Activated naive CD8-positive, alpha-beta T cell treated with anti-CD3 and anti-CD28 coated beads, Interleukin-2, amount 50 U/mL, for 16 hours (primary cell): ENCODE measurements around the gene GPHA2.
"Not testable (repeated sequence)": the region's sequence is repeated elsewhere in the genome, so short reads cannot be mapped to it uniquely, and the experiment has no call there.

Experiments used
- DNase-seq: peaks from one replicate; pipeline ENCODE4 v3.0.0-alpha.2; 2020; ENCODE audit warnings: low read depth, low spot score

The GPHA2 gene, protein sequence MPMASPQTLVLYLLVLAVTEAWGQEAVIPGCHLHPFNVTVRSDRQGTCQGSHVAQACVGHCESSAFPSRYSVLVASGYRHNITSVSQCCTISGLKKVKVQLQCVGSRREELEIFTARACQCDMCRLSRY

DNA sequence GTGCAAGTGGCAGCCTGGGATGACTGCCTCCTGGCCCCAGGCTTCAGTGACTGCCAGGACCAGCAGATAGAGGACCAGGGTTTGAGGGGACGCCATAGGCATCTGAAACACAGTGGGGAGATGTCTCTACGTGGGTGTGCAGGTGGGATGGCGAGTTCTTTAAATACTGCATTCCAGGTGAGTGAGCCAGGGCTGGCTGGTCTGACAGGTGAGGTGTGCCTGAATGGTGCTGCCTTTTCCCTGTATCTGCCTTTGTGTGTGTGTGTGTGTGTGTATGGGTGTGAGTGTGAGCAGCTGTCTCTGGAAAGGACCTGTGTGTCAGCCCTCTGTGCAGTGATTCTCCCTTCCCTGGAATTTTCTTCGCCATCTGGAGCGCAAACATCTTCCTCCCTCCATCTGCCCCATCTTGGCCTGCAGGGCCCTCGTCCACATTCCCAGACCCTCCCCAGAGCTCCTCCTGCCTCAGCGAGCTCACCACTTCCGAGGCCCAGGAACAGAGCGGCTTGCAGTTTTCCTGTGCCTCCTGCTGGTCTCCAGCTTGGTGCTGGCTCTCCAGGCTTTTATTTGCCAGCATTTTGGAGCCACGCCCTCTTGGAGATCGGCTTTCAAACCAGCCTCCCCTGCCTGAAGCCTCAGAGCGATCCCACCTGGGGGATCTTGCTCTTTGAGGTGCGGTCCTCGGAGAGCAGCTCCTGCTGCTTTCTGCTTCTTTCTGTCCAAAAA is at the start of gene GPHA2:
Gene GPHA2, minus strand, starts transcription at position 535 of the 723 bp plus-strand sequence. Its CDS starts 433 bp downstream, at position 102.
- DNase-seq: no peak

DNA sequence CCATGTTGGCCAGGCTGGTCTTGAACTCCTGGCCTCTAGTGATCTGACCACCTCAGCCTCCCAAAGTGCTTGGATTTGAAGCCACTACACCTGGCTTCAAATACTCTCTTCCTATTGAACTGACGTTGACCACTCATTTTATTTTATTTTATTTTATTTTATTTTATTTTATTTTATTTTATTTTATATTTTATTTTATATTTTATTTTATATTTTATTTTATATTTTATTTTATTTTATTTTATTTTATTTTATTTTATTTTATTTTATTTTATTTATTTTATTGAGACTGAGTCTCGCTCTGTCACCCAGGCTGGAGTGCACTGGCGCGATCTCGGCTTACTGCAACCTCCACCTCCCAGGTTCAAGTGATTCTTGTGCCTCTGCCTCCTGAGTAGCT is 47.6 kb upstream of the GPHA2 start:
- DNase-seq: not testable (repeated sequence)

DNA sequence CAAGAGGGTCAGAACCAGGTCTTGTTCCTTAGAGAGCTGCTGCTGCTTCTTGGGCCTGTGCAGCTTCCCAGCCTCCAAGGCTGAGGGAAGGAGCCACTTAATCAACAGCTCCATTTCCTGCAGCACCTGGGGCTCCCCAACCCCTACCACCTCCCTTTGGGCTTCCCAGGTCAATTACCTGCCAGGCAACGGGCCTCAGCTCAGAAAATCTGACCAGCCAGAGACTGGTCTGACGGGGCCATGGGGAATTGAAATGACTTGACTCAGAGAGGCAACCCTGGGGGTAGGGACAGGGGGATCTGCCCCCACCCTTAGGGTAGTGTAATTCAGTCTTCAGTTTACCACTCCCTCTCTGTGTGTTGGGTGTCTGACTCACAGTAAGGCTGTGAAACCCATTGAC is 41.0 kb upstream of the GPHA2 start:
- no peak for DNase-seq

DNA sequence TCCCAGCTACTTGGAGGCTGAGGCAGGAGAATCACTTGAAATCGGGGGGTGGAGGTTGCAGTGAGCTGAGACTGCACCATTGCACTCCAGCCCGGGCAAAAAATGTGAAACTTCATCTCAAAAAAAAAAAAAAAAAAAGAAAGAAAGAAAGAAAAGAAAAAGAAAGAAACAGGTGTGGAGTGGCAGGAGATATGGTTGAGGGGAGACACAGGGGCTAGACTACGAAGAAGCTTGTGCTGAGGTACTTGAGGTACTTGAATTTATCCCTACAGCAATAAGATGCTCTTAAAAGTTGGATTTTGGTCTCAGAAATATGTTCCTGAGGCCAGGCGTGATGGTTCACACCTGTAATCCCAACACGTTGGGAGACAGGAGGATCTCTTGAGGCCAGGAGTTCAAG is 38.4 kb upstream of the GPHA2 start:
- no peak for DNase-seq

DNA sequence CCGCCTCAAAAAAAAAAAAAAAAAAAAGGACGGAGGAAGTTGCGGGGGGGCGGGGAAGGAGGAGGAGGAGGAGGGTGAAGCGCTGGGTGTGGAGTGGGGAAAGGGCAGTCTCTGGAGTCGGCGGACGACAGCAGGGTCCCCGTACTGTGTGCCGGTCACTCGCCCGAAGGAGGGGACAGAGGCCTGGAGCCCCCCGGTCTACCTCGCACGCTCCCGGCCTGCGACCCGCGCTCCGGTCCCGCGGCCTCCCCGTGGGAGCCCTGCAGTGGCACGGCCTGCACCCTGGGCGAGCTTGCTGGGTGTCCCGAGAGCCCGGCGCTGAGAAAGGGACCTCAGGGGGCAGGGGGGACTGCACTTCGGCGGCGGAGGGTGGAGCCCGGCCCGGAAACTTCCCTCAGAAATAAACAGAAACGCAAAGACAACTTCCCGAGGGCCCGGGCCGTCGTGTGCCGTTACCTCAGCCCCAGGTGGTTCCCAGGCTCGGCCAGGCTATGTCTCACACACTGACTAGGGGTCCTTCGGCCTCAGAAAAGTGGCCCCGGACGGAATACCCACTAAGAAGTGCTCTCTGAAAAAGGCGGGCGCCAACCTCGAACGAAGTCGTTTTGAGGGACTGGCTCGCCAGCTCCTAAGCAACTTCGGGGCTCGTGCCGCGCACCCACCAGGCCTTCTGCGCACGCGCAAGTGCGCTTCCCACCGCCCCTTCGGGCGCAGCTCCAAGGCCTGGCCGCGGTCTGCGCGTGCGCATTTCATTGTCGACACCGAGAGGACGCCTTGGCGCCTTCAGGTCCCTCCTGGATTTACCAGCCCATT is 35.9 kb upstream of the GPHA2 start, which contains the start of gene MAJIN:
Gene MAJIN, minus strand, starts transcription at position 688 of the 813 bp plus-strand sequence. CDS start 12,703 bp downstream, outside the sequence.
- DNase-seq: peak; percentile 72

DNA sequence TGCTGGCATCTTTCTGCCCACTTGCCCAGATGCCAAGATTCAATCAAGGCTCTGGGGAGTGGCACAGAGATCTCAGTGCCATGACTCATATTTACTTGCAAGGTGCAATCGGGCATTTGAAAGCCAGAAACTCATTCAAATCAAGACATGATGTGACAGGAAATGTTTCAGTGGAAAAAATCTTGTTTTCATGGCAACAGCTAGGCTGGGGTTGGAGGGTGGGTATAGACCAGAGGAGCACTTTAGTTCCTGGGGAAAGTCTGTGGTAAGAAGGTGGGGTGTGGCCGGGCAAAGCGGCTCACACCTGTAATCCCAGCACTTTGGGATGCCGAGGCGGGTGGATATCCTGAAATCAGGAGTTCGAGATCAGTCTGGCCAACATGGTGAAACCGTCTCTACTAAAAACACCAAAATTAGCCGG is 35.0 kb upstream of the GPHA2 start:
- no peak for DNase-seq

DNA sequence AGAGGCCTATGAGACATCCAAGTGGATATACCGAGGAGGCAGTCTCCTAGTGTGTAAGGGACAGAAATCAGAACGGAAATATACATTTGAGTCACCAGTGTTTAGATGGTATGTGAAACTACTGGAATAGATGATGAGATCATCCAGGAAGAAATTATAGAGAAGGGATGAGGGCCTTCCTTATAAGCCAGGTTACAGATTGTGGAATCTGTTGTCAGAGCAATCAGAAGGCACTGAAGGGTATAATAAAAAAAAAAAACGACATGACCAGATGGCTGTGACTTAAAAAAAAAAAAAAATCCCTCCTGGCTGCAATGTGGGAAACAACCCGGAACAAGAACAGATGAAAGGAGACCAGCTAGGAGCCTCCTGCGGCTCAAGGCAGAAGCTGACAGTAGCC is 33.5 kb upstream of the GPHA2 start:
- no peak for DNase-seq

DNA sequence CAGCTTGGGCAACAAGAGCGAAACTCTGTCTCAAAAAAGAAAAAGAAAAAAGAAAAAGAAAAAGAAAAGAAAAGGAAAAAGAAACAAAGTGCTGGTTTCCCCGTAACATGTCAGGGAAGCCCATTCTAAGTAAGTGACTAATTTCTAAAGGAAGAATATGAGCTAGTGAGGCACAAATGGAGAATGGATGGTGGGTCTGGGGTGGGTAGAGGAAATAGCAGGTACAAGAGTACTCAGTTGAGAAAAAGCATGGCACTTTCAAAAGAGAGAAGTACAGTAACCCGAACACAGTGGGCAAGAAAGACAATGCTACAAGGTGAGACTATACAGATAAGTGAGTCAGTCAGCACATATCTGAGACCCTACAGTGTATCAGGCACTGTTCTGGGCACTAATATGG is 31.7 kb upstream of the GPHA2 start:
- DNase-seq: no peak

DNA sequence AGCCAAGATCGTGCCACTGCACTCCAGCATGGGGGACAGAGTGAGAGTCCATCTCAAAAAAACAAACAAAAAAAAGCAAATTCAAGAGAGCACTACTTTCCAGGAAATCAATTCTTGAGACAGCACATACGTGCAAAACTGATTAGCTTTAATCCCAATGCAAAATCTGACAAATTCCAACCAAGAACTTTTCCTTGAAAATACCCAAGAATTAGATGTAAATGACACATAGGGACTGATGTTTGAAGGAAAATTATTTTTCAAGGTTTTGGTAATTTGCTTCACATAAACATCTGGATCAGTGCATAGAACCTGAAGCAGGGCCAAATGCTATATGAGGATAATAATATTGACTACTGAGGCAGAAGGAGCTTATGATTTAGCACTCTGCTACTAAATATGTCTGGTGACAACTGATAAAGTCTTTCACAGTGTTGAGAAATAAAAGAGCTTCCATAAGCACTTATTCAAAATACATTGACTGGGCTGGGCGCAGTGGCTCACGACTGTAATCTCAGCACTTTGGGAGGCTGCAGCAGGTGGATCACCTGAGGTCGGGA is 27.5 kb upstream of the GPHA2 start:
- no peak for DNase-seq

DNA sequence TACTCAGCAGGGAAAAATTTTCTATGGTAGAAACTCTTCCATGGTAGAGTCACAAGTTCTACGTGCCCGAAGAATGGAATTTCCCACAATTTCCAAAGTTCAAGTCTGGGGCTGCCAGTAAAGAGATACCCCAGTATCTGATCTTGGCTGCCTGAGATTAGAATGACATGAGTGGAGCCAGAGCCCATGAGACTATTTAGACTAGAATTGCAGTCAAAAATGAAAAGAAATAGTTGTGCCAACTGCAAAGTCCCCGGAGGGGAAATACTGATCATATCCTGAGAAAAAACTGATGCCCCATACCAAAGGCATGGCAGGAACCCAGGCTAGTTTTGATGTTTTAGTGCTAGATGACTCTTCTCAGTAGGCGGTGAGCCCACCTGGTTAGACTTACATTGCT is 25.0 kb upstream of the GPHA2 start:
- DNase-seq: no peak

DNA sequence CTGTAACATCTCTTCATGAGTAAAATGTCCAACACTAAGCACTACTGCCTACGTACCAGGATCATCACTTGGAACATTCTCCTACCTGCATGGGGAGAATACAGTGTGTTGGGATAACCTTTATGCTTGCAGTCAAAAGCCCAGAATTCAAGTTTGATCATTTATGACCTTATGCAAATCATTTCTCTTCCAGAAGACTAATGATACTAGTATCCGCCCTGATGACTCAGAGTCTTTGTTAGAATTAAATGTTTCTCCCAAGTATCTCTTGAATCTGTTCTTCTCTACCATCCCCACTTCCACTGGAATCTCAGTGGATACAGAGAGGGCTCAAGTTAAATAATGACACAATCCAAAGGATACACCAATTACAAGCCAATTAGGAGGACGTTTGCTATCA is 23.8 kb upstream of the GPHA2 start:
- no peak for DNase-seq

DNA sequence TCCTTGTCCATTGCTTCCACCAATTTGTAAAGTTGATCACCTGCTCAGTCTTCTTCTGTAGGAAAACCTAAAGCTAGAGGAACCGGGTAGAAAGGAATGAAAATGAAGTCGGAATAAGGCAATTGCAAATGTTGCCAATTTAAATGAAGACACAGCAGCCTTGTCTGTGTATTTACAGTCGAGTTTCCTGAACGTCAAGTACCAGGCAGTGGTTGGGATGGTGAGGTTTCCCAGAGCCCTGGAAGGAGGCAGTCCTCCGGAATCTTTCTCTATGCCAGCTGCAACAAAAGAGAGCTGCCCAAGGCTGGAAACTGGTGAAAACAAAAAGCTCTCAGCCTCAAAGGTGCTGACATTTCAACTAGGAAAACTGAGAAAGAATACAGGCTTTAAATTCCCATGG is 18.5 kb upstream of the GPHA2 start:
- DNase-seq: no peak

DNA sequence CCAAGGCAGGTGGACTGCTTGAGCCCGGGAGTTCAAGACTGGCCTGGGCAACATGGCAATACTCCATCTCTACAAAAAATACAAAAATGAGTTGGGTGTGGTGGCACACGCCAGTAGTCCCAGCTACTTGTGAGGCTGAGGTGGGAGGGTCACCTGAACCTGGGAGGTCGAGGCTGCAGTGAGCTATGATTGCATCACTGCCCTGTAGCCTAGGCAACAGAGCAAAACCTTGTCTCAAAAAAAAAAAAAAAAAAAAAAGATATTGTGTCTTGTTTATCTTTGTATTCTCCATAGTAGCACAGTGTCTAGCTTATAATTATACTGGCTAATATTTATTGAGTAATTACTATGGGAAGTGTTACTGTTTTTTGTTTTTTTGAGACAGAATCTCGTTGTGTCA is 15.8 kb upstream of the GPHA2 start:
- DNase-seq: no peak

DNA sequence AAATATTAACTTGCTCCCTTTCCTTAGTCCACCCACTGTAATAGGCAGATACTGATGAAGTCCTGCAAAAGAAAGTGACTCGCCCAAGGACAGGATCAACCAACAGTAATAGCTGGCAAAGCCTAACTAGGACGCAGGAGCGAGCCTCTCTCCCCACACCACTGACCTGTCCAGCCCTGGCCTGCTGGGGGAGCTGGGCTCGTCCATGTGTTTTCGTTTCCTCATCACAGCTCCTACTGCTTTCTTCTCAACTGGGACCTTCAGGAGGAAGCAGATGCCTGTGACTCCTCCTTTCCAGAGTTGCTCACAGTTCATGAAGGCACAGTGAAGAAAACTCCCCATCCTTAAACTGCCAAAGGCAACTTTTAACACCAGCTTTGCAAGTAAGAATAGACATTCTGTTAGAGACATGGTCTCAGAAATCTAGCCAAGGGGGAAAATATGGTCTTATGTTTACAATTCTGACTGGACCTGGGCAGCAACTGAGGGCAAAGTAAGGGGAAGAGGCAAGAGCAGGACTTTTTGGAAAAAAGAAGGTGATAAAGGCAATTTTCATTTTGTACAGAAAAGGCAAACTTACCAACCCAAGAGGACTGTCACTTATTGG is 11.6 kb upstream of the GPHA2 start:
- DNase-seq: no peak

DNA sequence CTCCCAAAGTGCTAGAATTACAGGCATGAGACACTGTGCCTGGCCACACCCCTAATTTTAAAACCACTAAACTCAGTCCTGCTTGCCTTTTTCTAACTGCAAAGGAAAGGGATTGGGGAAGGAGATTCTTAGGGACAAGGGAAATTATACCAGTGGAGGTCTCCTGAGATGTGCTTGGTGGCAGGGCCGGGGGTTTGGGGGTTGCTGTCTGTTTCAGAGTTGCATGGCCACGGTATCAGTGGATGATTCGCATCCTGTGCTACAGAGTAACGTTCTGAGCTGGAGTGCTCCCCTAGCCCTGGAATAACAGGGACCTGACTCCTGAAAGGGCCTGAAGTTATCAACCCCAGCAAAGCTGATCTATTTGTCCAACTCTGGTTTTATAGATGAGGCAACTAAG is 846 bp upstream of the GPHA2 start:
- no peak for DNase-seq

DNA sequence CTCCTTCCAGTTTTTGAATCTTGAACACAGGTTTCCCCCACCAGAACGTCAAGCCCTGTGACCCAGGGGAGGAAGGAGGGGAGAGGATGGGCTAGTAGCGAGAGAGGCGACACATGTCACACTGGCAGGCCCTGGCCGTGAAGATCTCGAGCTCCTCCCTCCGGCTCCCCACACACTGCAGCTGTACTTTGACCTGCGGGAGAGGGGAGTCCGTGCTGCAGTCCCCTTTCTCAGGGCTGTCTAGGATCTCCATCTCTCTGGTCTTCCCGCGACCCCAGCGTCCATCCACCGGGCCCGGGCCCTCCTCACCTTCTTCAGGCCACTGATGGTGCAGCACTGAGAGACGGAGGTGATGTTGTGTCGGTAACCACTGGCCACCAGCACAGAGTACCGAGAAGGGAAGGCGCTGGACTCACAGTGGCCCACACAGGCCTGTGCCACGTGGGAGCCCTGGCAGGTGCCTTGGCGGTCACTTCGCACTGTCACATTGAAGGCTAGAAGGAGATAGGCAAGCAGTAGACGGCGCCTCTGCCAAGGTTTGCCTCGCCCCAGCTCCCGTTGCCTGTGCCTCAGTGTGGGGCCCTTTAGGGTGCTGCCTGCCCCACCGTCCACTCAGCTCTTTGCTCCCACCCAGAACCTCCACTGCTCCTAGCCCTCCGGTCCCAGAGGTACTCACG is 873 bp downstream of the GPHA2 start:
- DNase-seq: no peak

DNA sequence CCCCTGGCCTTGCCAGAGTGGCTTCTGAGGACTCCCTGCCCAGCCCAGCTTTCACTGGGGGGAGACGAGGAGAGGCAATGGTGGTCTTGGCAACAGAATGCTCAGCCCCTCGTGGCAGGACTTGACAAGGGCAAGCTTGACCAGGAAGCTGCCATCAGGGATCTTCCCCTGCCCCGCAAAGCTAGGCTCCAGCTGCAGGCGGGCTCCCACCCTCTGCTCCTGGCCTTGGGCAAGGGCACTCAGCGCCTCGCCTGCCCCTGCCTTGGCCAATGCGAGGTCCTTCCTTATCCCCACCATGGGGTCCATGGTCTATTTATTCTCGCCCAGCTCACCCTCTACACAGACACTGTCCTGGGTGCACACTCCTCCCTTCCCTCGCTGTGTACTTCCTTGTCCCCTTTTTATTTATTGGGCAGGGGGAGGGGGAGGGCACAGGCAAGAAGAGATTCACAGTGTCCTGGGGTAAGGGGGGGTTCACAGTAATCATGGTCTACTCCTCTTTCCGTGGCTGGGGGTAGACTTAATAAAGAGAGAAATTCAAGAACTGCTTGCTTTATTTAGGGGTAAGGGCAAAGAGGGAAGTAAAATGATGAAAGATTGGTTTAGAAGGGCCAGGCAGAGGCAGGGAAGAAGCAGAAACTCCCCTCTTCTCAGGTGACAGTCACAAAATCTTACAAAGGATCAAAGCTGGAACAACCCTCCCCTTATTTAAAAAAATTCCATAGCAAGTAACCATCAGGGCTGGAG is 1.6 kb downstream of the GPHA2 start:
- no peak for DNase-seq

DNA sequence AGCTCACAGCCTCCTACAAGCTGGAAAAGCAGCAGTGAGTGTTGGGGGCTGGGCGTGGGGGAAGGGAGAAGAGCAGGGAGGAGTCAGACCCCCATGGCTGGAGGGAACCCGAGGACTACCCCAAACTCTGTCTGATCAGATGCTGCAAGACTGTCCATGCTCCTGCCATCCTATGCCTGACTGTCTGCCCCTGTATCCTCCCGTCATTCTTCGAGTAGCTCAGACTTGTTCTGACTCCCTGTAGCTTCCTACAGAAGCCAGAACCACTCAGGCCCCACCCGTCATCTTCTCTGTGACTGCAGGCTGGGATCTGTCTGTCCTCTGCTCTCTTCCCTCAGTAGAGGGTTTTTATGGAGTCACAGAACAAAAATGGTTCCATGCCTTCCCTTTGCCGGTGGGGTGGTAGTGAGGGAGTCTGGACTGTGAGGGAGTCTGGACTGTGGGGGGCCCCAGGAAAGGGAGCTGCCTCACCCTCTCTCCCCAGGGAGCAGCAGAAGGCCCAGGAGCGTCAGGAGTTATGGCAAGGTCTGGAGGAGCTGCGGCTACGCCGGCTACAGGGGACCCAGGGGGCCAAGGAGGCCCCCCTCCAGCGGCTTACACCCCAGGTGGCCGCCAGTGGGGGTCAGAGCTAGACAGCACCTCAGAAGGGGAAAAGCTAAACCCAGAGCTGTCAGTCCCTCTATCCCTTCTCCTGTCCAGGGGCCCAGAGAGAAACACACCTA is 2.3 kb downstream of the GPHA2 start:
- no peak for DNase-seq

DNA sequence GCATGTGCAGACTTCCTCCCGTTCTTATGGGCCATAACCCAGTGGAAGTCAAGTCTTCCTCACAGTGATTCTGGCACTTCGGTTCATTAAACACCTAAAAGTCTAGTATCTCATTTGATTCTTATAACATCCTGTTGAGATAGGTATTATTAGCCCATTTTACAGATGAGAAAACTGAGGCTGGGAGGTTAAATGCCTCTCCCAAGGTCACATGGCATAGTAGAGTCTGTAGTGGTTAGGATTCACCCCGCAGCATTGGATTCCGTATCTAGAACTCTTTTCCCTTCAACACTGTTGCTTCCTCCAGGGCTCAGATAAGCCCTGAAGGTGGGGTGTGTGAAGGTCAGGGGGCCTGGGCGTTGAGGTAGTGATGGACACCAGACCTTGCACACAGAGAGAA is 3.4 kb downstream of the GPHA2 start:
- DNase-seq: no peak

DNA sequence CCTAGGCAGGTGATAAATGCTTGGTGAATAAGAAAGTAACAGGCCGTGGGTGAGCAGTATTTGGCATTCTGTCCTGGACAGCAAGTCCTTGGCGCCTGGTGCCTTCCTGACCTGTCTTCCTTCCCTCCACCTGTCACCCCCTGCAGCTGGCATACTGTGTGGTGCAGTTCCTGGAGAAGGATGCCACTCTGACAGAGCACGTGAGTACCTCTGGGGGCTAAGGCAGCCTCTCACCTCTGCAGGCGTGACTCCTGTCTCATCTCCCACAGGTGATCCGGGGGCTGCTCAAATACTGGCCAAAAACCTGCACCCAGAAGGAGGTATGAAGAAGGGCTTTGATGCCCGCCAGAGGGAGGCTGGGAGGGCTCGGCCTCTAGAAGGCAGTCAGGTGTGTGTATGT is 4.4 kb downstream of the GPHA2 start:
- no peak for DNase-seq
